Ishikawa (cell line): ENCODE results near the gene SLC9A9.

ENCODE experiments used
- CEBPB ChIP-seq: IDR thresholded peaks from 2 replicates; pipeline ENCODE4 v1.6.1; 2012
- EP300 ChIP-seq: IDR thresholded peaks from 2 replicates; pipeline ENCODE4 v1.6.1; 2012; ENCODE audit warnings: borderline replicate concordance
- MAX ChIP-seq: IDR thresholded peaks from 2 replicates; pipeline ENCODE4 v1.6.1; 2012
- NFIC ChIP-seq: IDR thresholded peaks from 2 replicates; pipeline ENCODE4 v1.6.1; 2012
- RAD21 ChIP-seq: IDR thresholded peaks from 2 replicates; pipeline ENCODE4 v1.6.1; 2012; ENCODE audit warnings: low read depth
- TAF1 ChIP-seq: IDR thresholded peaks from 2 replicates; pipeline ENCODE4 v1.6.1; 2012; ENCODE audit warnings: low read depth, mild to moderate bottlenecking
- TCF12 ChIP-seq: IDR thresholded peaks from 2 replicates; pipeline ENCODE4 v1.6.1; 2012; ENCODE audit warnings: low read depth
- USF1 ChIP-seq: IDR thresholded peaks from 2 replicates; pipeline ENCODE4 v1.6.1; 2012
- YY1 ChIP-seq: IDR thresholded peaks from 2 replicates; pipeline ENCODE4 v1.6.1; 2012; ENCODE audit warnings: low read depth
- ZBTB7A ChIP-seq: IDR thresholded peaks from 2 replicates; pipeline ENCODE4 v1.6.1; 2012; ENCODE audit warnings: low read depth

- TF ChIP-seq EP300 (no peak), TCF12 (no peak), NFIC (no peak), YY1 (no peak), ZBTB7A (no peak), USF1 (no peak), TAF1 (no peak), RAD21 (no peak), CEBPB (no peak), MAX (no peak)
Observed at GRCh38 chr3:143354342-143354741, 493.9 kb downstream of the SLC9A9 start.
